ENCODE data around the gene TECPR1.

DNA sequence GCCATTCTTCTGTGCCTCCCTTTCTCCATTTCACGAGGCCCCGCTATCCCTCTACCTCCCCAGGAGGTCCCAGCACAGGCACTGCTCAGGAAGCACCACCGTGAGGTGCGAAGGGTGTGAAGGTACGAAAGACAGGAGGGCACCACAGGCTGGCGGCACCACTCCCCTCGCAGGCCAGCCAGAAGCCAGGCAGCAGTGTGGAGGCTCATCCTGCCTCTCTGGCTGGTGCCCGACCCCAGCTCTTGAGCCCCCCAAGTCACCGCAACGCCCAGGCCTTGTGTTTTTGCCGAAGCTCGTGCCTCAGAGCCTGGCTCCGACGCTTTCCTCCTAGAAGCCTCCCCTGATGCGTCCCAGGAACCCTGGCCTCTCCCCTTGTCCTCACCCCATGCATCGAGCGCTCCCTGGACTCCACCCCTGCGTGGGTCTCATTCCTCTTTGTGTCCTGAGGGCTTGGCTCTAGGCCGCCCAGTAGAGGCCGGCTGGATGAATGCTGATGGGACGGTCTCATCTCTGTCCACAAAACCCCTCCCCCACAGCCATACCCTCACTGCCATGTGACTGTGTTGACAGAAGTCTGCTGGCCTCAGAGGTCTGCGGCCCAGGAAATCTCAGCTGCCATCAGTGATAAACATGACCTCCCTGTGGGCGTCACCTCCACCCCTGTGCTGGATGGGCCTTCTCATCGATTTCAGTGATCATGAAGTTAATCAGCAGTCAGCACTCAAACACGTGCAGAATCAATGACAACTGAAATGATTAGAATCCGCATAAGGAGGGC is 48.8 kb upstream of the TECPR1 start:
- TF ChIP-seq, protein P1, sequence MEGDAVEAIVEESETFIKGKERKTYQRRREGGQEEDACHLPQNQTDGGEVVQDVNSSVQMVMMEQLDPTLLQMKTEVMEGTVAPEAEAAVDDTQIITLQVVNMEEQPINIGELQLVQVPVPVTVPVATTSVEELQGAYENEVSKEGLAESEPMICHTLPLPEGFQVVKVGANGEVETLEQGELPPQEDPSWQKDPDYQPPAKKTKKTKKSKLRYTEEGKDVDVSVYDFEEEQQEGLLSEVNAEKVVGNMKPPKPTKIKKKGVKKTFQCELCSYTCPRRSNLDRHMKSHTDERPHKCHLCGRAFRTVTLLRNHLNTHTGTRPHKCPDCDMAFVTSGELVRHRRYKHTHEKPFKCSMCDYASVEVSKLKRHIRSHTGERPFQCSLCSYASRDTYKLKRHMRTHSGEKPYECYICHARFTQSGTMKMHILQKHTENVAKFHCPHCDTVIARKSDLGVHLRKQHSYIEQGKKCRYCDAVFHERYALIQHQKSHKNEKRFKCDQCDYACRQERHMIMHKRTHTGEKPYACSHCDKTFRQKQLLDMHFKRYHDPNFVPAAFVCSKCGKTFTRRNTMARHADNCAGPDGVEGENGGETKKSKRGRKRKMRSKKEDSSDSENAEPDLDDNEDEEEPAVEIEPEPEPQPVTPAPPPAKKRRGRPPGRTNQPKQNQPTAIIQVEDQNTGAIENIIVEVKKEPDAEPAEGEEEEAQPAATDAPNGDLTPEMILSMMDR (IDR thresholded peaks at IDR 0.05) = no peak
- TF ChIP-seq POLR2A (IDR thresholded peaks at IDR 0.05) (no peak), EP300 (IDR thresholded peaks at IDR 0.05) (no peak)
